GM12864 (cell line): Measurements from ENCODE around the gene B4GALNT3.
A peak's percentile ranks its signal among the peaks of the same experiment; 100 is the strongest.
"Not testable (repeated sequence)": the region's sequence is repeated elsewhere in the genome, so short reads cannot be mapped to it uniquely, and the experiment has no call there.

Experiments
- DNase-seq: peaks from one replicate; pipeline ENCODE4 v3.0.0-alpha.2; 2011; ENCODE audit warnings: low read depth
- H3K4me3 ChIP-seq: 2 replicates; pipeline ENCODE4 v1.5.1; 2011; ENCODE audit warnings: mild to moderate bottlenecking, low read depth, low read length, control low read depth
- CTCF ChIP-seq: IDR thresholded peaks from 2 replicates; pipeline ENCODE4 v1.5.1; 2011; ENCODE audit warnings: low read depth, mild to moderate bottlenecking, moderate library complexity, low read length, control low read depth, inconsistent platforms; ENCODE audit errors: missing control alignments

B4GALNT3 gene

GRCh38 chr12:459430-460258, at the start of gene B4GALNT3:
TSS of gene B4GALNT3 (plus strand) at chr12:459939. CDS start at chr12:460377, 438 bp downstream.
- TF ChIP-seq CTCF = no peak

GRCh38 chr12:414859-415258, 44.9 kb upstream of the B4GALNT3 start:
- TF ChIP-seq CTCF = no peak
- no peak for DNase-seq
- H3K4me3 ChIP-seq = no peak overlapping the region

More at GRCh38 chr12:459430-460258, at the start of gene B4GALNT3:
- peak within 1 kb of the TSS; percentile 35 for H3K4me3 ChIP-seq
- DNase-seq = no peak

- DNase-seq = no peak
- H3K4me3 ChIP-seq = no peak overlapping the region
- no peak for TF ChIP-seq CTCF
Observed at GRCh38 chr12:418432-418831, 41.3 kb upstream of the B4GALNT3 start.

GRCh38 chr12:422526-422925, 37.2 kb upstream of the B4GALNT3 start:
- DNase-seq = no peak
- TF ChIP-seq CTCF = no peak
- H3K4me3 ChIP-seq = no peak overlapping the region

GRCh38 chr12:435737-436136, 24.0 kb upstream of the B4GALNT3 start:
- DNase-seq, H3K4me3 ChIP-seq: not testable (repeated sequence)

- TF ChIP-seq CTCF = peak; percentile 72
- no peak for DNase-seq
- no peak overlapping the region for H3K4me3 ChIP-seq
Observed at GRCh38 chr12:442235-442884, 17.4 kb upstream of the B4GALNT3 start.

- H3K4me3 ChIP-seq = no peak overlapping the region
- TF ChIP-seq CTCF = no peak
- no peak for DNase-seq
Observed at GRCh38 chr12:447141-447540, 12.6 kb upstream of the B4GALNT3 start.
